Dendritic cell treated with granulocyte-macrophage colony-stimulating factor and Interleukin-4, amounts not matched to agents 40 ng/mL and 50 ng/mL, for 4 days (primary cell): ENCODE results near the gene ZFYVE28.
A peak's percentile ranks its signal among the peaks of the same experiment; 100 is the strongest.
"Not testable (repeated sequence)": the region's sequence is repeated elsewhere in the genome, so short reads cannot be mapped to it uniquely, and the experiment has no call there.

Experiments
- H3K27ac Mint-ChIP-seq: one replicate; pipeline ENCODE4 v1.8.0; 2022; ENCODE audit warnings: mild to moderate bottlenecking, mixed read lengths
- H3K27me3 Mint-ChIP-seq: one replicate; pipeline ENCODE4 v1.8.0; 2022; ENCODE audit warnings: mild to moderate bottlenecking, mixed read lengths
- H3K36me3 Mint-ChIP-seq: one replicate; pipeline ENCODE4 v1.8.0; 2022; ENCODE audit warnings: low read depth, mixed read lengths
- H3K4me1 Mint-ChIP-seq: one replicate; pipeline ENCODE4 v1.8.0; 2022; ENCODE audit warnings: low read depth, mixed read lengths
- H3K4me3 Mint-ChIP-seq: one replicate; pipeline ENCODE4 v1.8.0; 2022; ENCODE audit warnings: mild to moderate bottlenecking, moderate library complexity, mixed read lengths
- H3K9me3 Mint-ChIP-seq: one replicate; pipeline ENCODE4 v1.8.0; 2022; ENCODE audit warnings: mixed read lengths
- intact Hi-C: fragments of 100-400 bp; cut with micrococcal nuclease; formaldehyde crosslinking; loops from one replicate; pipeline ENCODE4 v1.15.0; 2022

The ZFYVE28 gene

GRCh38 chr4:2281575-2282343 lies 136.7 kb downstream of the ZFYVE28 start:
- H3K9me3 Mint-ChIP-seq = no peaks in the 10 kb centered on the region
- intact Hi-C loops = no loop called here
- H3K36me3 Mint-ChIP-seq = no peaks in the 10 kb centered on the region
- no peak overlapping the region for H3K27ac Mint-ChIP-seq
- H3K4me1 Mint-ChIP-seq = peaks cover 11% of the 10 kb centered on the region
- H3K27me3 Mint-ChIP-seq = peaks cover 3% of the 10 kb centered on the region
- no peak overlapping the region for H3K4me3 Mint-ChIP-seq

- Mint-ChIP-seq H3K36me3 (no peaks in the 10 kb centered on the region), H3K4me1 (peaks cover 11% of the 10 kb centered on the region), H3K27ac (peak overlapping the region; percentile 61), H3K9me3 (no peaks in the 10 kb centered on the region), H3K27me3 (peaks cover 3% of the 10 kb centered on the region), H3K4me3 (no peak overlapping the region)
- intact Hi-C loops = no loop called here
Observed at GRCh38 chr4:2280531-2281300, 137.7 kb downstream of the ZFYVE28 start.

- intact Hi-C loops = no loop called here
- Mint-ChIP-seq H3K9me3 (no peaks in the 10 kb centered on the region), H3K27ac (no peak overlapping the region), H3K4me3 (no peak overlapping the region), H3K36me3 (peaks cover 4% of the 10 kb centered on the region), H3K27me3 (peaks cover 3% of the 10 kb centered on the region), H3K4me1 (peaks cover 11% of the 10 kb centered on the region)
Observed at GRCh38 chr4:2277956-2278355, 140.5 kb downstream of the ZFYVE28 start.

GRCh38 chr4:2276581-2277325 lies 141.7 kb downstream of the ZFYVE28 start:
- H3K4me3 Mint-ChIP-seq = no peak overlapping the region
- intact Hi-C loops = no loop called here
- no peak overlapping the region for H3K27ac Mint-ChIP-seq
- peaks cover 6% of the 10 kb centered on the region for H3K4me1 Mint-ChIP-seq
- H3K36me3 Mint-ChIP-seq = peaks cover 12% of the 10 kb centered on the region
- H3K9me3 Mint-ChIP-seq = no peaks in the 10 kb centered on the region
- H3K27me3 Mint-ChIP-seq = peaks cover 3% of the 10 kb centered on the region

- Mint-ChIP-seq H3K27ac (no peak overlapping the region), H3K9me3 (no peaks in the 10 kb centered on the region), H3K4me1 (no peaks in the 10 kb centered on the region), H3K36me3 (peaks cover 23% of the 10 kb centered on the region), H3K27me3 (no peaks in the 10 kb centered on the region), H3K4me3 (no peak overlapping the region)
- intact Hi-C loops = no loop called here
Observed at GRCh38 chr4:2275546-2276251, 142.7 kb downstream of the ZFYVE28 start.

GRCh38 chr4:2275044-2275397 lies 143.4 kb downstream of the ZFYVE28 start:
- intact Hi-C loops, H3K27me3 Mint-ChIP-seq, H3K9me3 Mint-ChIP-seq, H3K4me3 Mint-ChIP-seq, H3K4me1 Mint-ChIP-seq, H3K27ac Mint-ChIP-seq: not testable (repeated sequence)
- peaks cover 27% of the 10 kb centered on the region for H3K36me3 Mint-ChIP-seq

- Mint-ChIP-seq H3K4me3 (no peak overlapping the region), H3K4me1 (no peaks in the 10 kb centered on the region), H3K9me3 (no peaks in the 10 kb centered on the region), H3K27me3 (no peaks in the 10 kb centered on the region), H3K36me3 (peaks cover 27% of the 10 kb centered on the region), H3K27ac (no peak overlapping the region)
- intact Hi-C loops = no loop called here
Observed at GRCh38 chr4:2274320-2275043, 144.0 kb downstream of the ZFYVE28 start.

GRCh38 chr4:2273657-2274319 lies 144.7 kb downstream of the ZFYVE28 start:
- intact Hi-C loops = no loop called here
- H3K9me3 Mint-ChIP-seq = no peaks in the 10 kb centered on the region
- H3K27ac Mint-ChIP-seq = no peak overlapping the region
- H3K4me3 Mint-ChIP-seq = no peak overlapping the region
- H3K4me1 Mint-ChIP-seq = no peaks in the 10 kb centered on the region
- H3K36me3 Mint-ChIP-seq = peaks cover 27% of the 10 kb centered on the region
- no peaks in the 10 kb centered on the region for H3K27me3 Mint-ChIP-seq

- intact Hi-C loops = no loop called here
- Mint-ChIP-seq H3K9me3 (no peaks in the 10 kb centered on the region), H3K36me3 (peaks cover 27% of the 10 kb centered on the region), H3K27ac (no peak overlapping the region), H3K4me3 (no peak overlapping the region), H3K27me3 (no peaks in the 10 kb centered on the region), H3K4me1 (no peaks in the 10 kb centered on the region)
Observed at GRCh38 chr4:2273221-2273620, 145.2 kb downstream of the ZFYVE28 start.

GRCh38 chr4:2272828-2273120 lies 145.7 kb downstream of the ZFYVE28 start:
- Mint-ChIP-seq H3K27ac (no peak overlapping the region), H3K4me1 (no peaks in the 10 kb centered on the region)
- intact Hi-C loops = no loop called here

GRCh38 chr4:2272026-2272827 lies 146.2 kb downstream of the ZFYVE28 start:
- intact Hi-C loops = no loop called here
- H3K27ac Mint-ChIP-seq = no peak overlapping the region

More at GRCh38 chr4:2272828-2273120, 145.7 kb downstream of the ZFYVE28 start:
- Mint-ChIP-seq H3K9me3 (no peaks in the 10 kb centered on the region), H3K4me3 (no peak overlapping the region), H3K36me3 (peaks cover 27% of the 10 kb centered on the region), H3K27me3 (no peaks in the 10 kb centered on the region)

GRCh38 chr4:2271279-2272025 lies 147.0 kb downstream of the ZFYVE28 start:
- Mint-ChIP-seq H3K4me3 (no peak overlapping the region), H3K27ac (no peak overlapping the region), H3K4me1 (no peaks in the 10 kb centered on the region), H3K27me3 (no peaks in the 10 kb centered on the region), H3K9me3 (no peaks in the 10 kb centered on the region), H3K36me3 (peaks cover 27% of the 10 kb centered on the region)
- intact Hi-C loops = no loop called here

More at GRCh38 chr4:2272026-2272827, 146.2 kb downstream of the ZFYVE28 start:
- Mint-ChIP-seq H3K4me3 (no peak overlapping the region), H3K36me3 (peaks cover 27% of the 10 kb centered on the region), H3K9me3 (no peaks in the 10 kb centered on the region), H3K27me3 (no peaks in the 10 kb centered on the region), H3K4me1 (no peaks in the 10 kb centered on the region)
